ENCODE data around the gene SULT2A1. TPM values are rescaled to one million over a fixed set of nuclear protein-coding genes. Genes with fewer than 3 reads are reported as not detected.
"Not testable (repeated sequence)": the region's sequence is repeated elsewhere in the genome, so short reads cannot be mapped to it uniquely, and the experiment has no call there.

Gene SULT2A1
- total RNA-seq, 1 experiment from 2014 or later = 0.27 TPM

GRCh38 chr19:47920107-47920506, 34.0 kb upstream of the SULT2A1 start:
- H3K4me2 ChIP-seq (ENCODE audit: low read length); H3K79me2 ChIP-seq (ENCODE audit: insufficient read depth, low read length); DNase-seq (ENCODE audit: low read depth, low spot score); CTCF ChIA-PET; H4K20me1 ChIP-seq (ENCODE audit: insufficient read depth); H3K9me3 ChIP-seq (ENCODE audit: control insufficient read depth in 1 of 2, insufficient read depth in 1 of 2, low read depth in 1 of 2, low read length in 2 of 2); BruUV-seq (replicated peaks); H3K27ac ChIP-seq (ENCODE audit: low read depth, low read length); H3K4me1 ChIP-seq (ENCODE audit: control insufficient read depth in 1 of 2, insufficient read depth in 2 of 2, low read length in 2 of 2); H3K9me2 ChIP-seq (ENCODE audit: insufficient read depth); RAD21 ChIA-PET (ENCODE audit: low non-redundant PET in 1 of 2, low total read pairs in 2 of 2, uncharacterized antibody in 2 of 2, unreplicated experiment in 2 of 2); intact Hi-C loops (cut with micrococcal nuclease); H3K9ac ChIP-seq (ENCODE audit: low read length); POLR2A ChIA-PET; H2AFZ ChIP-seq (ENCODE audit: low read depth, low read length, poor library complexity, severe bottlenecking); H3K36me3 ChIP-seq (ENCODE audit: control insufficient read depth in 1 of 2, insufficient read depth in 2 of 2, low read length in 2 of 2); H3K4me3 ChIP-seq (replicated peaks in 1 of 2; ENCODE audit: low read depth in 1 of 2, low read length in 2 of 2); H3K27me3 ChIP-seq (ENCODE audit: insufficient read depth, low read length); ATAC-seq: not testable (repeated sequence)
- TF ChIP-seq RAD21 (IDR thresholded peaks at IDR 0.05; ENCODE audit: low read depth) = peak; percentile 29

- H3K27ac ChIP-seq (ENCODE audit: low read depth, low read length); BruUV-seq (replicated peaks); H3K4me1 ChIP-seq (ENCODE audit: control insufficient read depth in 1 of 2, insufficient read depth in 2 of 2, low read length in 2 of 2); H3K9me2 ChIP-seq (ENCODE audit: insufficient read depth); CTCF ChIA-PET; H4K20me1 ChIP-seq (ENCODE audit: insufficient read depth); H3K36me3 ChIP-seq (ENCODE audit: control insufficient read depth in 1 of 2, insufficient read depth in 2 of 2, low read length in 2 of 2); ATAC-seq; RAD21 ChIA-PET (ENCODE audit: low non-redundant PET in 1 of 2, low total read pairs in 2 of 2, uncharacterized antibody in 2 of 2, unreplicated experiment in 2 of 2); H3K27me3 ChIP-seq (ENCODE audit: insufficient read depth, low read length); H2AFZ ChIP-seq (ENCODE audit: low read depth, low read length, poor library complexity, severe bottlenecking); H3K9ac ChIP-seq (ENCODE audit: low read length); POLR2A ChIA-PET; H3K4me3 ChIP-seq (replicated peaks in 1 of 2; ENCODE audit: low read depth in 1 of 2, low read length in 2 of 2); H3K4me2 ChIP-seq (ENCODE audit: low read length); DNase-seq (ENCODE audit: low read depth, low spot score); intact Hi-C loops (cut with micrococcal nuclease); H3K9me3 ChIP-seq (ENCODE audit: control insufficient read depth in 1 of 2, insufficient read depth in 1 of 2, low read depth in 1 of 2, low read length in 2 of 2); H3K79me2 ChIP-seq (ENCODE audit: insufficient read depth, low read length): not testable (repeated sequence)
Measured at GRCh38 chr19:47910191-47910590, 24.1 kb upstream of the SULT2A1 start.

GRCh38 chr19:47909350-47909749, 23.2 kb upstream of the SULT2A1 start:
- H3K27me3 ChIP-seq (ENCODE audit: insufficient read depth, low read length); DNase-seq (ENCODE audit: low read depth, low spot score); BruUV-seq (replicated peaks); H3K4me1 ChIP-seq (ENCODE audit: control insufficient read depth in 1 of 2, insufficient read depth in 2 of 2, low read length in 2 of 2); H3K4me3 ChIP-seq (replicated peaks in 1 of 2; ENCODE audit: low read depth in 1 of 2, low read length in 2 of 2); POLR2A ChIA-PET; H3K27ac ChIP-seq (ENCODE audit: low read depth, low read length); H2AFZ ChIP-seq (ENCODE audit: low read depth, low read length, poor library complexity, severe bottlenecking); H4K20me1 ChIP-seq (ENCODE audit: insufficient read depth); H3K9me3 ChIP-seq (ENCODE audit: control insufficient read depth in 1 of 2, insufficient read depth in 1 of 2, low read depth in 1 of 2, low read length in 2 of 2); intact Hi-C loops (cut with micrococcal nuclease); H3K9me2 ChIP-seq (ENCODE audit: insufficient read depth); H3K36me3 ChIP-seq (ENCODE audit: control insufficient read depth in 1 of 2, insufficient read depth in 2 of 2, low read length in 2 of 2); H3K4me2 ChIP-seq (ENCODE audit: low read length); H3K79me2 ChIP-seq (ENCODE audit: insufficient read depth, low read length); CTCF ChIA-PET; H3K9ac ChIP-seq (ENCODE audit: low read length); ATAC-seq; RAD21 ChIA-PET (ENCODE audit: low non-redundant PET in 1 of 2, low total read pairs in 2 of 2, uncharacterized antibody in 2 of 2, unreplicated experiment in 2 of 2): not testable (repeated sequence)
- TF ChIP-seq RAD21 (IDR thresholded peaks at IDR 0.05; ENCODE audit: low read depth) = peak; percentile 23; the same call in 1 of the 2 replicates
- TF ChIP-seq CTCF (IDR thresholded peaks at IDR 0.05 in 2 of 3, conservative IDR thresholded peaks at IDR 0.05 in 1 of 3; ENCODE audit: borderline replicate concordance in 1 of 3, insufficient read depth in 1 of 3, low read depth in 2 of 3, low read length in 2 of 3) = peak in 1 of 3 experiments; percentile 17; a peak in 1 of 6 replicates
